Measurements from ENCODE around the gene FBXL7.

FBXL7 gene

GRCh38 chr5:15720515-15720914 lies 220.5 kb downstream of the FBXL7 start:
- Histone ChIP-seq H3K4me1 (ENCODE audit: low read length) (no peaks in the 10 kb centered on the region), H3K36me3 (replicated peaks; ENCODE audit: low read depth, low read length) (no peaks in the 10 kb centered on the region), H3K27ac (ENCODE audit: low read length) (no peak overlapping the region), H3K79me2 (ENCODE audit: low read length) (no peaks in the 10 kb centered on the region), H3K4me2 (ENCODE audit: low read length) (no peak overlapping the region), H2AFZ (ENCODE audit: low read depth, low read length) (no peak overlapping the region), H4K20me1 (ENCODE audit: insufficient read depth, low read length) (no peaks in the 10 kb centered on the region), H3K27me3 (ENCODE audit: low read depth, low read length) (no peaks in the 10 kb centered on the region), H3K9me3 (ENCODE audit: insufficient read depth, low read length) (no peaks in the 10 kb centered on the region), H3K4me3 (ENCODE audit: low read length) (no peak overlapping the region), H3K9ac (ENCODE audit: low read length) (no peak overlapping the region)
- TF ChIP-seq EZH2phosphoT487 (IDR thresholded peaks at IDR 0.05; ENCODE audit: low read depth) = no peak
- TF ChIP-seq, protein P1, sequence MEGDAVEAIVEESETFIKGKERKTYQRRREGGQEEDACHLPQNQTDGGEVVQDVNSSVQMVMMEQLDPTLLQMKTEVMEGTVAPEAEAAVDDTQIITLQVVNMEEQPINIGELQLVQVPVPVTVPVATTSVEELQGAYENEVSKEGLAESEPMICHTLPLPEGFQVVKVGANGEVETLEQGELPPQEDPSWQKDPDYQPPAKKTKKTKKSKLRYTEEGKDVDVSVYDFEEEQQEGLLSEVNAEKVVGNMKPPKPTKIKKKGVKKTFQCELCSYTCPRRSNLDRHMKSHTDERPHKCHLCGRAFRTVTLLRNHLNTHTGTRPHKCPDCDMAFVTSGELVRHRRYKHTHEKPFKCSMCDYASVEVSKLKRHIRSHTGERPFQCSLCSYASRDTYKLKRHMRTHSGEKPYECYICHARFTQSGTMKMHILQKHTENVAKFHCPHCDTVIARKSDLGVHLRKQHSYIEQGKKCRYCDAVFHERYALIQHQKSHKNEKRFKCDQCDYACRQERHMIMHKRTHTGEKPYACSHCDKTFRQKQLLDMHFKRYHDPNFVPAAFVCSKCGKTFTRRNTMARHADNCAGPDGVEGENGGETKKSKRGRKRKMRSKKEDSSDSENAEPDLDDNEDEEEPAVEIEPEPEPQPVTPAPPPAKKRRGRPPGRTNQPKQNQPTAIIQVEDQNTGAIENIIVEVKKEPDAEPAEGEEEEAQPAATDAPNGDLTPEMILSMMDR (IDR thresholded peaks at IDR 0.05; ENCODE audit: low read depth, low read length) = no peak

DNA sequence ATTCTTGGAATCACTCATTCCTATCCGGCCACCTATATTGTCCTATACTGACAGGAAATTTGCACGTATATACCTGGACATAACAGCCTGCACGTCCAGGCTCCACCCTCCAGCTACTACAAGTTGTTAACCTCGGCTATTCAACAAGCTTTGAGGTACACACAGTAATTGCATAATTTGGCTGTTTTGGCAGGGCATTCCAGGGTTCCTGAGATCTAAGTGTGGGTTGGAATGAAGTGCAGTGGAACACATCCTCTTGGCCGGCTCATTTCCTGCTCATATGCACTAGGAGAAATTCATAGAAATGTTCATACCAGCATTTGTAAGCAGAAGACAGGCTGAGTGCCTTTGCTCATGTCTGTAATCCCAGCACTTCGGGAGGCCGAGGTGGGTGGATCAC lies 222.3 kb downstream of the FBXL7 start:
- no peak overlapping the region for H3K4me2 ChIP-seq (ENCODE audit: low read length)
- H2AFZ ChIP-seq (ENCODE audit: low read depth, low read length) = no peak overlapping the region
- H3K36me3 ChIP-seq (replicated peaks; ENCODE audit: low read depth, low read length) = no peaks in the 10 kb centered on the region
- no peak overlapping the region for H3K4me3 ChIP-seq (ENCODE audit: low read length)
- no peaks in the 10 kb centered on the region for H3K4me1 ChIP-seq (ENCODE audit: low read length)
- no peaks in the 10 kb centered on the region for H4K20me1 ChIP-seq (ENCODE audit: insufficient read depth, low read length)
- no peaks in the 10 kb centered on the region for H3K27me3 ChIP-seq (ENCODE audit: low read depth, low read length)
- H3K9ac ChIP-seq (ENCODE audit: low read length) = no peak overlapping the region
- H3K79me2 ChIP-seq (ENCODE audit: low read length) = no peaks in the 10 kb centered on the region
- no peaks in the 10 kb centered on the region for H3K9me3 ChIP-seq (ENCODE audit: insufficient read depth, low read length)
- TF ChIP-seq EZH2phosphoT487 (IDR thresholded peaks at IDR 0.05; ENCODE audit: low read depth) = no peak
- TF ChIP-seq, protein P1 (IDR thresholded peaks at IDR 0.05; ENCODE audit: low read depth, low read length) = no peak
- H3K27ac ChIP-seq (ENCODE audit: low read length) = no peak overlapping the region

GRCh38 chr5:15727375-15727774 lies 227.4 kb downstream of the FBXL7 start:
- TF ChIP-seq, protein P1 (IDR thresholded peaks at IDR 0.05; ENCODE audit: low read depth, low read length) = no peak
- TF ChIP-seq EZH2phosphoT487 (IDR thresholded peaks at IDR 0.05; ENCODE audit: low read depth) = no peak
- H3K4me3 ChIP-seq (ENCODE audit: low read length) = no peak overlapping the region
- no peak overlapping the region for H2AFZ ChIP-seq (ENCODE audit: low read depth, low read length)
- no peaks in the 10 kb centered on the region for H3K79me2 ChIP-seq (ENCODE audit: low read length)
- H3K9me3 ChIP-seq (ENCODE audit: insufficient read depth, low read length) = no peaks in the 10 kb centered on the region
- H3K27ac ChIP-seq (ENCODE audit: low read length) = no peak overlapping the region
- H3K4me2 ChIP-seq (ENCODE audit: low read length) = no peak overlapping the region
- no peak overlapping the region for H3K9ac ChIP-seq (ENCODE audit: low read length)
- H4K20me1 ChIP-seq (ENCODE audit: insufficient read depth, low read length) = no peaks in the 10 kb centered on the region
- H3K36me3 ChIP-seq (replicated peaks; ENCODE audit: low read depth, low read length) = no peaks in the 10 kb centered on the region
- no peaks in the 10 kb centered on the region for H3K27me3 ChIP-seq (ENCODE audit: low read depth, low read length)
- no peaks in the 10 kb centered on the region for H3K4me1 ChIP-seq (ENCODE audit: low read length)

DNA sequence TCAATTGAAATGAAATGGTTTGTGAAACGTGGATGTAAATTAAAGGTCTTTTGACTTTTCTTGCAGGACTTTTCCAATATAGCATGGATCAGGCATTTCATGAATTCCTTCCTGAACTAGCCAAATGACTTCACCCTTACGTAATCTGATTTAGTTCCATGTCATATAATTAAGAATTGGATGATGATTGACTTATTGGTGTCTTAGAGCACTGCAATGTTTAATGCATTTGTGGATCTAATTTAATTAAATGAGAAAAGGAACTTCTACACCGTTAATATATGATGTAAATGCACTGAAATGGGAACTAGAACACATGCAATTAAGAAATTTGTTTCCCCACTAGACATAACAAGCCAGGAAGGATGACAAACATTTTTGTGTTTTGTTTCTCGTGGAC lies 228.8 kb downstream of the FBXL7 start:
- TF ChIP-seq EZH2phosphoT487 (IDR thresholded peaks at IDR 0.05; ENCODE audit: low read depth) = no peak
- TF ChIP-seq, protein P1 (IDR thresholded peaks at IDR 0.05; ENCODE audit: low read depth, low read length) = no peak
- Histone ChIP-seq H3K9me3 (ENCODE audit: insufficient read depth, low read length) (no peaks in the 10 kb centered on the region), H3K4me2 (ENCODE audit: low read length) (no peak overlapping the region), H2AFZ (ENCODE audit: low read depth, low read length) (no peak overlapping the region), H3K27ac (ENCODE audit: low read length) (no peak overlapping the region), H3K79me2 (ENCODE audit: low read length) (no peaks in the 10 kb centered on the region), H4K20me1 (ENCODE audit: insufficient read depth, low read length) (no peaks in the 10 kb centered on the region), H3K4me1 (ENCODE audit: low read length) (no peaks in the 10 kb centered on the region), H3K36me3 (replicated peaks; ENCODE audit: low read depth, low read length) (no peaks in the 10 kb centered on the region), H3K27me3 (ENCODE audit: low read depth, low read length) (no peaks in the 10 kb centered on the region), H3K9ac (ENCODE audit: low read length) (no peak overlapping the region), H3K4me3 (ENCODE audit: low read length) (no peak overlapping the region)

Measured in OCI-LY3 (cell line).